ELF-1 (cell line): ENCODE measurements around the gene BRD4.

Experiments used
- DNase-seq: peaks from one replicate; pipeline ENCODE4 v3.0.0-alpha.2; 2016; ENCODE audit warnings: low read depth, low spot score

BRD4 gene

DNA sequence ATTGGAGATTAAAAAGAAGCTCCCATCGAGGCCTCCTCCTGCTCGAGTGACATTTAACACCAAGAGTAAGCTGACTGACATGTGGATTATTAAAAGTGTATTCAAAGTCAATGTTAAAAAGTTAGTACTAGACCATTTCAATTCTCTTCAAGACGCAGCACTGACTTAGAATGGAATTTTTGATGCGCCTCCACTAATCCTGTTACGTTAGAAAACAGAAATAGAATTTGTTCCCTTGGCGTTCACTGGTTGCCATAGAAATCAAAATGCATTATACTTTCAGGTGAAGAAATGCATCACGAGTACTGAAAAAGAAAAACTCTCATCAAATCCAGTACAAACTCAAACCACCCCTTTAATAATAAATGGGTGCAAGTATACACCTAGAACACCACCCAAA, 42.2 kb downstream of the BRD4 start:
- DNase-seq = no peak

DNA sequence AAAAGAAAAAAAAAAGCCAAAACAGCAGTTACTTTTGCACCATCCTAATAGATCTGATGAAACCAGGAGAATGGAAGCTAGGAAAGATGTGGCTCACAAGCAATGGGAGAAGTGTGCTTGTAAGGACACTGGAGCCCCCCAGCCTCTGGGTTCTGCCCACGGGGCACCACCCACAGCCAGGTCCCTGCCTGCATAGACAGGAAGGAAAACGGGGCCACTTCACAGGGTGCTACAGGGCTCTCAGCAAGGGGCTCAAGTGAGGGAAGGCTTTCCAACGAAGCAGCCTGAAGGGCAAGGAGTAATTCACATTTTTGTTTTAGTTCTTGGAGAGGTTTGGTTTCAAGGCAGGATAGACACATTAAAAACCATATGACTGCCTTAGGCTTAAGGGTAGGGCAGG, 42.7 kb downstream of the BRD4 start:
- DNase-seq = no peak

DNA sequence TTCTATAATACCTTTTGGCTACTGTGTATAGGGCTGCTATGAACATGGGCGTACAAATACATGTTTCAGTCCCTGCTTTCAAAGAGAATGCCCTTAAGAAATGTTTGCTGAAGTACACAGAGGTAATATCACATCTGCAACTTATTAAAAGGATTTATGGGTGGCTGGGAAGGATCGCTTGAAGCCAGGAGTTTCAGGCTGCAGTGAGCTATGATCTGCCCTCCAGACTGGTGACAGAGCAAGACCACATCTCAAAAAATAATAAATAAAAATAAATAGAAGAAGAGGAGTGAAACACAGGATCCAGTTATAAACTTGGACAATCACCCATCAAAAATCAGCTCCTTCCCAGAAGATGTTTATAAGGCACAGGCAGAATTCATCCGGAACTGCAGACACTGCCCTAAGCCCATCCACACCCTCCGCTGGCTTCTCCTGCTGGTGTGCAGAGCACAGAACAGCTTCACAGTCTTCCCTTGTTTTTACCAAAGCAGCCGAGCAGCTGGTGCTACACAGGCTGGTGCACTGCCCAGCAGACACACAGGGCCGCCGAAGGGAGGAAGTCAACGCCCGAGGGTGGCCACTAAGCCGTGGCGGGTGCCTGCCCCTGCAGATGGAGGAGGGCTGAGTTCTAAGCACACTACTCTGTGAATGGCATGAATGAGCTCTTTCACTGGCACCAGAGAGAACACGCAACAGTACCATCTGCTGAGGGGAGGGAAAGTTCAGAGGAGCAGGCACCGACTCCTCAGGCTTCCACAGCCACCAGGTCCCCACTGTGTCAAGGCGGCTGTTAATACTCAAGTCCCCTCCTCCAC, 44.0 kb downstream of the BRD4 start:
- no peak for DNase-seq

DNA sequence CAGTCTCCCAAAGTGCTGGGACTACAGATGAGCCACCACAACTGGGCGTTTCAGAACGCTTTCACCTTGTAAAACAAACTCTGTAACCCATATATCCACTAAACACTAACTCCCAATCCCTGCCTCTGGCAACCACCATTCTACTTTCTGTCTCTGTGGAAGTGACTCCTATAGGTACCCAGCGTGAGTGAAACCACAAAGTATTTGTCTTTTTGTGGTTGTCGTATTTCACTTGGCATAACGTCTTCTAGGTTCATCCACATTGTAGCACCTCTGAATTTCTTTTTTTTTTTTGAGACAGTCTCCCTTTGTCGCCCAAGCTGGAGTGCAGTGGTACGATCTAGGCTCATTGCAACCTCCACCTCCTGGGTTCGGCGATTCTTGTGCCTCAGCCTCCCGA, 44.8 kb downstream of the BRD4 start:
- DNase-seq = no peak

DNA sequence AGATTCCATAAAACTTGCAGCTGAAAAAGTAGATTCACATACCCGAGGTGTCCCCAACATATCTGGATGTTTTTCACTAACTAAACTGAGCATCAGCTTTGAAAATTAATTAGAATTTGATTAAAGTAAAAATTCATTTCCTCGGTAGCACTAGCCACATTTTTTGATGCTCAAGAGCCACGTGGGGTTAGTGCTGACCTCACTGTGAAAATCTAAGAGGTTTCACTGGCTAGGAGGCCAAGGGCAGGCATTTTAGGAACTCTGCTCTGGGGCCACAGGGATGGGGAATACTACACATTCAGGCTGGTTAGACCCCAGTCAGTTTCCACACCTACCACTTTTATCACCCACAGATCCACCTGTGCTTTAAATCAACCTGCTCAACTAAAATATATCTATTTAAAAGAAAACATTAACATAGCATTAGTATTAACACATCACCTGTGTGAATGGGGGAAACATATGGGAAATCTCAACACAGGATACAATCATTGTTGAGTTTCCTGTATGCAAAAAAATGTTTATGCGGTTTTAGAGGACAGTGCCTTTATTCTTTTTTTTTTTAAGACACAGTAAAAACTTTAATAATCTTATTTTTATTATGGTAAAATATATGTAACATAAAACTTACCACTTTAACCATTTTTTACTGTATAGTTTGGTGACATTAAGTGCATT, 45.5 kb downstream of the BRD4 start:
- DNase-seq = no peak

DNA sequence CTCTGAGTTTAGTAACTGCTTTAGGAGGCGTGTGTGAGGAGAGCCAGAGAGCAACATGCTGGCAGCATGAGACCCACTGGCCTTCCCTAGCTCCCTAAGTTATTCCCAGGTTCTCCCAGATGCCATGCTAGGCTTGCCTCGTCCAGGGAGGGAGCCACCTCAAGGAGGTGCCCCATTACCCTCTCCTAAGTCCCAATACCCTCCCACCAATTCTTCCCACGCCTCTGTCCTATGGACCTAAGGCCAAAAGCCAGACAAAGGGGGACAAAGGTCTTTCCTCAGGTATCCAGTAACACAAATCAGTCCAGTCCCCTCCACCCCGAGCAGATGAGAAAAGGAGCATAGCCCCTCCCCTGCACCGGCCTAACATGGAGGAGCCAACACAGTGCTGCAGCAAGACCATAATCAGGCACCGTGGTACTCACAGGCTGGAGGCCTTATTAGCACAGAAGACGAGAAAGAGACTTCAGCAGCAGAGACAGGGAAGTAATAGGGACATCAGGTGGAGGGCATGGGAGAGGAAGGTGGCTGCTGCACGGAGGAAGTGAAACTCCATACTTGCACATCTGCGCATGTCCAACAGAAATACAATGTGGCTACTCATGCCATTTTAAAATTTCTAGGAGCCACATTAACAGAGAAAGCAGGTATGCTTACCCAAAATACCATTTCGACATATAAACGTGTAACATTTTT, 46.3 kb downstream of the BRD4 start:
- no peak for DNase-seq

DNA sequence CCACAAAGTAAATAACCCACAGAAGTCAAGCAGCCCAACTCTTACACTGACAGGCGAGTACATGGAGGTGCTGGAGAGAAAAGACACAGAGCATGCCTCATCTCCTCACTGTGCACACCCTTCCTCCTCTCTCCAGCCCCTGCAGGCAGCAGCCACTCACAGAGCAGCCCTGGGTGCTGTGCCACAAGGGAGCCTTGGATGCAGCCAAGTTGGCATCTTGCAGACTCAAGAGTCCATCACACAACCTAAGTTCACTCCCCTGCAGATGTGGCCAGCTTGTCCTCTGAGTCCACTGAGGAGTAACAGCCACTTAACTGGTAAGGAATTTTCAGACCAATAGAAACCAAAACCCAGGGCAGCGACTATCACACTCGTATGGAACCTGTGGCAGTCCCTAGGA, 47.4 kb downstream of the BRD4 start:
- no peak for DNase-seq

DNA sequence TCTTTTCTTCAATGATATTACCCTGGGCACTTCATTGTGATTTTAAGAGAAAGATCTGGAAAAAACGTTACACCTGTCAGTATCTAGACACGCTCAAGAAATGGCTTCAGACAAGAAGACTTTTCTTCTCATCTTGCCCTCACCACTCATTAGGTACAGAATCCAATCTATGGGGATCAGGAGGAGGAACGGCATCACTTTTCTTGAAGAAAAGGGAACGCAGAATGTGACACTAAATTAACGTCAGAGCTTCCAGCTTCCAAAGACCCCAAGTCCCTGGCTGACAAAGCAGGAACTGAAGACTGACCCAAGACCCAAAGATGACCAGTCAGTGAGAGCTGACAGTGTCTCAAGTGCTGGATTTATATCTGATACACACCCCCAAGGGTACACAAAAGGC, 48.2 kb downstream of the BRD4 start:
- no peak for DNase-seq

DNA sequence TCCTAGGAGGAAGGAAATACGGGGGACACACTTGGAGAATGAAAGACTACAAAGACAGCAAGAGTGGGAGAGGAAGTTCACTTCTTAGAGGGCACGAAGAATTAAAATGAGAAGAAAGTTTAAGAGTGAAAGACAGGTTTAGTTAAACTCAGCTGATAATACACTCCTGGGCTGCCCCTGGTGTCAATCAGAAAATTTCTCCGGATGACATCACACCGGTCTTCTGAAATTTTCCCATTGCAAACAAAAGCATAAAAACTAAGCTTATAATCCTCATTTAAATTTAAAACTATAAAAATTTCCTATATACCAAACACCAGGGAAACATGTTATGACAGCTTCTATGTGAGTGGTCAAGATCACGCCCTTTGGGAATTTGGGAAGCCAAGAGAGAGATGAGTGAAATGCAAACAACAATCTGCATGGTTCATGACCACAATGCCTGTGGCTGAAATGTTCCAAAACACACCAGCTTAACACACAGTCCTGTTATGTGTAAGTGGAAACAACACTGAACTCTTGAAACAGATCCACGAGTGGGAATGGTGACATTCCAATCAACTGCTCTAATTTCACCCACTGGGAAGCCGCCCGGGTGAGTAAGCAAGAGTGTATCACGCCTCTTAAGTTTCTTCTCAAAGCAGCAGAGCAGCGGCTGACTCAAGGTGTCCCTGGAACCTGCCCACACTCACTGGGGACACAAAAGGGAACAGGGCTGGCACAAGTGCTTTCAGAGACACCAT, 49.0 kb downstream of the BRD4 start:
- DNase-seq = no peak

DNA sequence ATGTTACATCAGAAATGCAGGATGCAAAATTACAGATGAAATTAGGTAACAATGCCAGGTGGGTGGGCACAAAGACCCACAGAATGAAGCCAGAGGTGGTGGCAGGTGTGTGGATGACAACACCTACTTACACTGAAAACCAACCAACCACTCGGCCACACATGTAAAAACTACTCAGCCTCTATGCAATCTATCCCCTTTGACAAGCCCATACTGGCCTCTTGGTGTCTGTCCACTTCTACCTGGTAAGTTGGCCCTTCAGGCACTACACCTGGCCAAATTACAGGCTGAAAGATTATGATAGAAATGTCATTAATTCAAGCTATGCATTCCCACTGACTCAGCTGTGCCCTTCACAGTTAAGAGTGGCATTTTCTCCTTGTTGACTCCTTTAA, 50.0 kb downstream of the BRD4 start:
- no peak for DNase-seq

DNA sequence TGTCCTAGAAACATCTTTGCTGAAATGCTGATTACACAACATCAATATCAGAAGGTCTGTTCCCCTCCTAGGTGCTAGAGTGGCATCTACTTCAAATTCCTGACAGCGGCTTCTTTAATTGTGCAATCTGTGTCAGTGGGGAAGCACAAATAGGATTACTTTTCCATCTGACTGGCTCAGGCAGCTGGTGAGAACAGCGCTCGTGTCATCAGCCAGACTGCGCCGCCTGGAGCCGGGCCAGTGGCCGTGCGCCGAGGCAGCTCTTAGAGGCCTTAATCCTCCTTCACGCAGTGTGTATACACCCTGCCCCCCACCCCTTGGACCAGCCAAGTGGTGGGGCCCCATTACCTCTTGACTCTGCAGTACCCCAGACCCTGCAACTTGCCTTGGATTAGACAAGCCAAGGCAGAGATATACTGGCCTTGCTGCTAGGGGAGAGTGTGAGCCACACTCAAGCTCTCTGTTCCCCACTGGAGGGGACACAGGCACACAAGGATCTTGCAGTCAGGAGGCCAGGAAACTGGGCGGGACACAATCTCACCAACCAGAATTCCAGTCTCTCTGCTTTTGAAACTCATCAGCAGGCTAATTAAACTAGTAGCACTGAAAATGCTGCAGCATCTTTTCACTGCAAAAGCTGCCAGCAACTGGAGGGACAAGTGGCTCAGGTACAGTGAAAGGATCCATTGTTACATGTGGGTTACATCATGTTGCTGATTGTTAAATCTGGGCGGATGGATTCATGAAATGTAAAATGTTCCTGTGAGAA, 51.2 kb downstream of the BRD4 start:
- DNase-seq = peak; percentile 48

DNA sequence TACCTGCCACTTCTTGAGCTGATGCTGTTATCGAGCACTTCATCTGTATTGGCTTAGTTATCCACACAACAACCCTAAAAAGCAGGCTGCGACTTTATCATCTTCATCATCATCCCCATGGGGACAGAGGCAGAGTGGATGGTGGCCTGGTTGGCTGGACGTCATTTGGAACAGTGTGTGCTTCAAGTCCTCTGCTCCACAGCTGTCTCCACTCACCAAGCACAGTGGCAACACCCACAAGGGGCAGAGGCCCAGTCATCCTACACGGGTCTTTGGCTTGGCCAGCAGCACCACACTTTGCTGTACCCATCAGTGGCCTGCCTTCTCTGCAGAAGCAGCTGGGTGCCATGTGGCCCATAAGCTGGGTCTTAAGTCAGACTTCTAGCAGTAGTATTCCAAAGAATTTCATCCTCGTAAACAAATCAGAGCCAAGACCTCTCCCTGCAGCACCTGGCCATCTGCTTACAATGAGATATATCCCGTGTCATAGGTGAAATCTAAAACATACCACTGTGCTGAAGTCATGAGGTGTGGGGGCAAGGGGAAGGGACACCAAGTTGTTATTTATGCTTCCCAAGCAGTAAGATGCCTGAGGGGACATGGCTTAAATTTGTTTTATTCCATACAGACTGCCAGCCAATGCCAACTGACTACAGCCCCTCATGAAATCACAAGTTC, 52.2 kb downstream of the BRD4 start:
- no peak for DNase-seq

DNA sequence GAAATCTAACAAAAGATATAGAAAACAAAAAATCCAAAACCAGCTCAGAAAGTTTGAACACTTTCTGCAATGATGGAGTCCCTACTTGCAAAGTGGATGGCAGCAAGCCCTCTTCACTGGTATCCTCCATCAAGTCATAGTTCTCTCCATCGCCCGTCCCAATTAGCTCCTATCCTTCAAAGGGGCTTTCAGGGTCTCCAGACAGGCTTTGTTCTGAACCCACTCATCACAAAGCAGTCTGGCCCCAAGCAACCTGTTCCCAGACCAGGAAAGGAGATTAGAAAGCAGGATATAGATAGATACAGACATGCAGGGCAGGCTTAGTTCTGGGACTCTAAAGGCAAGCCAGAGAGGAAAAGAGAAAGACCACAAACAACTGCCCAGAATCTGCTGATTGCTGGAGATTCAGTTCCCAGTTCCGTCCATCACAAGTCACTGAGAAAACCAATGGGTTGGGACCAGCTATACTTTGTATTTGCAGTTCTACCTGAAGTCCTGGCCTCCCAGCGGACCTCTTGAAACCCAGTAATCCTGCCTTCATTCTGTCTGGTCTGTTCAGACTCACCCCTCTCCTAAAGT, 52.9 kb downstream of the BRD4 start:
- no peak for DNase-seq

DNA sequence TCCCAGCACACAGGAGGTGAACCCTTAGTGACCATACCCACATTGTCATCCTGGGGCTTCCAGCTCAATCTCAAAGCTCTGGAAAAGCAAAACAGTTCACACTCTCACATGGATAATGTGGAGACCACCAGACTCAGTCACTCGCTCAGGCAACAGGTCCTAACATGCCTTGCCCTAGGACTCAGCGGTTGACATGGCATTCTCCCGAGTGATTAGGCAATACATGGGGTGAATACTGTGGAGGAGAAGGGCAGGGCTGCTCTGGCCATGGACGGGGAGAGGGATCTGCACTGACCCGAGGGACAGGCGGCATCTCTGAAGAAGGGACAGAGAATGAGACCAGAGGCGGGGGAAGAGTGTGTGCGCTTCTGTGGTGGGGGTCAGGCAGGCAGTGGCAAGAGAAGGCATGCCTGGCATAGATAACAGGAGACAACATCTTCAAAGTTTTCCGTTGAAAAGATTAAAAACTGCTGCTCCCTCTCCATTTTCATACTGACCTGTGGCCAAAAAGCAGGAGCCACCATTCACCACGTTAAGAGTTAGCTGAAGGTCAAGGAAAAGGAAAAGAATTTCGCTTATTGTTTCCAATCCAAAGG, 55.6 kb downstream of the BRD4 start:
- DNase-seq = no peak

DNA sequence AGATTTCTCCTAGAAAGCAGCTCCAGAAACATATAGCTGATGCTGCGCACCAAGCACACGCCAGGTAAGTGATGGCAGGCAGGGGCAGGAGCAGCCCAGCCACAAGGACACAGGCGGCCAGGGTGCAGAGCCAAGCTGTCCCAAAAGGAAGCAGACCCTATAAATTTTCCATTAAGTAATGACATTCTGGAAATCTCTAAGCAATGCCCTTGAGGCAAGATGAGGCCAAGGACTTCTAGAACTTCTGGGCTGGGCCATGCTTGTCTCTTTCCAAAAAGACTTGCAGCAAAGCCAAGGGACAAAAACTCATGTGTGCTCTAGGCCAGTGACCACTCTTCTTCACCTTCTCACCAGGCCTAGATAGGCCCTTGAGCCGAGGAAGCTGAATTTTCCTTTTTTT, 57.9 kb downstream of the BRD4 start:
- no peak for DNase-seq

DNA sequence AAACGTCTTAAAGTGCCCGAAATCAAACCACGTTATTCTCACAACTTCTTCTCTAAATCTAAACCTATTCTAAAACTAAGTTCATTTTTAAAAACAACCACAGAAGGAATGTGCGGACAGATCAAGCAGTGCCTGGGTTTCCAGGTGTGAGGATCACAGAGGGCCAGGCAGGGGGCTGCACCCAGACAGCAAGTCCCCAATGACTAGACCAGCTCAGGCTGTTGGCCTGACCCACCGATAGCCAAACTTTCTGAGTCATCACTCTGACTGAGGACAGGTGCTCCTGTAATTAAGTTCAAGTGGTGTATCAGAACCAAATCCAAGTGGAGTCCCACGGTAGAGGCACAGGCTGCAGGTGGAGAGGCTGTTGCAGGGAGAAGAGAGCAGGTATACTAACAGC, 62.5 kb downstream of the BRD4 start:
- DNase-seq = no peak

DNA sequence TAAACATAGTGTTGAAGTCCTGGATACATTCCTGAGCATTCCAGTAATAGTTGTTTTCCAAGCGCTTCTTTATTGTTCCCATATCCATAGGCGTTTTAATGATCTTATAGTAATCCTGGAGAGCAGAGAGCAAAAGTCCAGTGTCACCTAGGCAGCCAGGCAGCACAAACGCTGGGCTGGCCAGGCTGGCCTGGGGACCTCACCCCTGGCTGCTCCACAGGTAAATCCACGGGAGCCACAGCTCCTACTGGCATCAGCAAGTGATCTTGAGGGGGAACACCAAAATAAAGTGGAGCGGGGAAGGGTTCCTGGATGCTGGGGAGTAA, 63.4 kb downstream of the BRD4 start:
- no peak for DNase-seq

DNA sequence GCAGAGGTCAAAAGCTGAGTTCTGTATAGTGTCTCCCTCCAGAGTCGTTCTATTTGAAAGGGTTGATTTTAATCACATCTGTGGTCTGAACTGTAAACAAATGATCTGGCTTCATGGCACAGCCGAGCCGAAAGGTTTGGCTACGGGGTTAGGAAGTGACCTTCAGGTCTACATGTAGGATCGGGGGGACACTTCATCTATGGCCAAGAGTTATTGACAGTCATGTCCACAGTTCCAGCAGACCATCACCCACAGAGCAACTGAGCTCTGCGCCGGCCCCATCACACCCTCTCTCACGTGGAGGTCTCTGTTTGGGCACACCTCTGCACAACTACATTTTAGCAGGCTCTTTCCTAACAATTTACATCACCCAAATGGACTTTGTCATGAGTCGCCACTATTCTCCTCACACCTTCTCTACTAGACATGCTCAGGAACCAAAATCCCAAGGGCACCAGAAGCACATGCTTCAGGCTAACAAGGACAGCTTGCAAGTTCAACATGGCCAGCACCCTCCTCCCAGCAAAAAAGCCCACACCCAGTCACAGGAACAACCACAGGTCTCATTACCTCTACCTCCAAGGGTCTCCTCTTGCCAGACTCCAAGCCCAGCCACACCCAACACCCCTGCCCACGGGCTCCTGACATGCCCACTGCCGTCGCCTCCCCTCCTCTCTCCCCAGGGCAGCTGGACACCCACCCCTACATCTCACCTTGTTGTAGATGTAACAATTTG, 64.0 kb downstream of the BRD4 start:
- DNase-seq = no peak

DNA sequence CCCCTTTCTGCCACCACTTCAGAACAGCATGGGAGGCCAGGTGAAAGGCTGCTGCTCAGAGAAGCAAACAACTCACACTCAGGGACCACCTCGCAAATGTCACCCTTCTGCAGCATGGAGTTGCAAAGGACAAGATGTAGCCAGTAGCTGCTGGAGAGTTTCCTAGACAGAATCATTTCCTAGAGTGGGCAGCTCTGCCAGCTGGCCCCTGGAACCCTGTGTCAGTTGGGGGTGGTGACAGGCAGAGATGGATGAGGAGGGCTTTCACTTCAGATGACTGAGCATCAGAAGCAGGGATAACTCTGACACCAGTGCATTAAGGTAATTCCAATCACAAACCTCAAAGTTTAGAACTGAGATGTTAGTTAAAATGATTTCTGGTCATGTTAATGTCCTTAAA, 65.7 kb downstream of the BRD4 start:
- DNase-seq = no peak

DNA sequence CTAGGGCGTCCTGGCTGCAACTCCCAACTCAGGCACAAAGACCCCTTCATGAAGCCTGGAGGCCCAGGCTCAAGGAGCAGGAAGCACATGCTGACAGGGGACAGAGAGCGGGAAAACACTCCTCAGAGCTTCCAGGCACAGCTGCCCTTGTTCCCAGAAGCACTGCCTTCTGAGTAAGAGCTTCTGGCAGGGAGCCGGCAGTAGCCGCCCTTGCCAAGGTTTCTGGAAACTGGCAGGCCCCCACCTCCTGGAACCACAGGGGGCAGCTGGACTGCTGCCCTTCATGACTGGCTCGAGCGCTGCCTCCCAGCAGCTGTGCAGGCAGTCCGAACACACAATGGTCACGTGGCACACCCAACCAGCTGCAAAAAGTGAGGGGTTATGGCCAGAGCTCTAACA, 66.5 kb downstream of the BRD4 start:
- no peak for DNase-seq
